Keratinocyte (primary cell): Measurements from ENCODE around the gene CXCL16. TPM values are rescaled to one million over a fixed set of nuclear protein-coding genes. Genes with fewer than 3 reads are reported as not detected.

Experiments used
- DNase-seq: peaks from one replicate; pipeline ENCODE4 v3.0.0-alpha.2; 2011; ENCODE audit warnings: low read depth, missing footprints, low spot score
- FAIRE-seq: peaks from 2 replicates; lab custom pipeline; 2011; peaks lifted over from hg19 to GRCh38; lab: Jason Lieb, UNC
- H2AFZ ChIP-seq: 2 replicates; pipeline ENCODE4 v1.6.0; 2012; ENCODE audit warnings: low read length, control low read depth, inconsistent platforms; ENCODE audit not compliant: control insufficient read depth
- H3K27ac ChIP-seq: 2 replicates; pipeline ENCODE4 v1.5.1; 2011; ENCODE audit warnings: low read length; ENCODE audit not compliant: control insufficient read depth, insufficient read depth
- H3K27me3 ChIP-seq: 3 replicates; pipeline ENCODE4 v1.6.0; 2011; ENCODE audit warnings: low read length; ENCODE audit not compliant: control insufficient read depth, insufficient read depth; ENCODE audit errors: extremely low read depth
- H3K36me3 ChIP-seq, 2 experiments: 2 replicates in 1 of 2; 3 replicates in 1 of 2; pipeline ENCODE4 v1.5.1; 2011; ENCODE audit warnings: low read length in 2 of 2, mild to moderate bottlenecking in 1 of 2; ENCODE audit not compliant: control insufficient read depth in 2 of 2, insufficient read depth in 2 of 2; ENCODE audit errors: extremely low read depth in 1 of 2
- H3K4me1 ChIP-seq: 3 replicates; pipeline ENCODE4 v1.5.1; 2011; ENCODE audit warnings: low read length; ENCODE audit not compliant: control insufficient read depth, insufficient read depth; ENCODE audit errors: extremely low read depth
- H3K4me2 ChIP-seq: 3 replicates; pipeline ENCODE4 v1.6.0; 2011; ENCODE audit warnings: low read depth, low read length; ENCODE audit not compliant: control insufficient read depth, insufficient read depth; ENCODE audit errors: extremely low read depth
- H3K4me3 ChIP-seq, 3 experiments: fragments of 200-600 bp in 1 of 3; sonication (generic) in 1 of 3; 2 replicates in 2 of 3; 3 replicates in 1 of 3; pipeline ENCODE4 v1.5.1; 2011 to 2016; ENCODE audit warnings: low read length in 3 of 3, mild to moderate bottlenecking in 3 of 3, control low read depth in 2 of 3, inconsistent platforms in 1 of 3, low read depth in 1 of 3, mixed read lengths in 1 of 3, mixed run types in 1 of 3, moderate library complexity in 1 of 3; ENCODE audit not compliant: control insufficient read depth in 2 of 3, insufficient read depth in 2 of 3; ENCODE audit errors: extremely low read depth in 1 of 3
- H3K79me2 ChIP-seq: 2 replicates; pipeline ENCODE4 v1.6.0; 2012; ENCODE audit warnings: low read length; ENCODE audit not compliant: control insufficient read depth, insufficient read depth
- H3K9ac ChIP-seq: 3 replicates; pipeline ENCODE4 v1.6.0; 2011; ENCODE audit warnings: low read length; ENCODE audit not compliant: control insufficient read depth, insufficient read depth; ENCODE audit errors: extremely low read depth
- H3K9me1 ChIP-seq: 3 replicates; pipeline ENCODE4 v1.6.0; 2011; ENCODE audit warnings: low read length; ENCODE audit not compliant: control insufficient read depth, insufficient read depth; ENCODE audit errors: extremely low read depth
- H3K9me3 ChIP-seq: 2 replicates; pipeline ENCODE4 v1.5.1; 2012; ENCODE audit warnings: low read depth, low read length; ENCODE audit not compliant: control insufficient read depth
- H4K20me1 ChIP-seq: 3 replicates; pipeline ENCODE4 v1.6.0; 2011; ENCODE audit warnings: low read length; ENCODE audit not compliant: control insufficient read depth, insufficient read depth; ENCODE audit errors: extremely low read depth
- EZH2 ChIP-seq: IDR thresholded peaks from one replicate; pipeline ENCODE4 v1.6.1; 2012; ENCODE audit warnings: inconsistent platforms, mild to moderate bottlenecking, low read length, moderate library complexity
- dilution Hi-C: fragments of 300-500 bp; cut with MboI; formaldehyde crosslinking; loops from one replicate; pipeline ENCODE4 v1.7.0; 2020; ENCODE audit warnings: low sequenced_read_pairs; ENCODE audit not compliant: extremely low pct_ligation_motif_present
- polyA plus RNA-seq, 5 experiments: library from polyadenylated mRNA; depleted of rRNA in 3 of 5; stranded (reverse) in 3 of 5; stranded (forward) in 1 of 5; unstranded in 1 of 5; fragments of >200 nt; gene quantifications; 1 replicate in 1 of 5; 2 replicates in 3 of 5; 3 replicates in 1 of 5; pipeline versions ENCODE4 v1.2.1 to v1.2.3, GENCODE V29; 2011 to 2012; ENCODE audit warnings: missing spikeins in 2 of 5, low read depth in 1 of 5, low replicate concordance in 1 of 5
- TF ChIP-seq, protein P1 (sequence below), 3 experiments: IDR thresholded peaks in 1 of 3; conservative IDR thresholded peaks in 1 of 3; optimal IDR thresholded peaks in 1 of 3; 2 replicates in 2 of 3; 3 replicates in 1 of 3; pipeline versions ENCODE3 to v1.5.1; 2011; ENCODE audit warnings: low read length in 3 of 3, mild to moderate bottlenecking in 3 of 3, moderate library complexity in 2 of 3, control low read depth in 1 of 3, inconsistent platforms in 1 of 3; ENCODE audit not compliant: insufficient read depth in 2 of 3; ENCODE audit errors: extremely low read depth in 1 of 3

CXCL16 gene
- polyA plus RNA-seq, 1 donor (not counting 4 experiments of a cell fraction or from before 2014, with no cell fraction given), result 12.8 TPM

DNA sequence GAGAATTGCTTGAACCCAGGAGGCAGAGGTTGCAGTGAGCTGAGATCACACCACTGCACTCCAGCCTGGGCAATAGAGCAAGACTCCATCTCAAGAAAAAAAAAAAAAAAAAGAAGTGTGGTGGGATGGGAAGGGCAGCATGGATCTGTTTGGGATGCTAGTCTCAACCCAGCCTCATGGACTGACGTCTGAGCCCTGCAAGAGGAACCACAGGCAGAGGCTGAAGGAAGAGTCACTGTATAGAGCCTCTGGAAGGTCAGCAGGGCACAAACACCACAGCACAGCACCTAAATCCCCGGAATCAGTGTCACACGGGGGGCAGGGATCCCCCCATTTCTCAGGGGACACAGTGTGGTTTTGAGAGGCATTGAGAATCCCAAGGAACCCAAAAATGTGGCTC, 10.9 kb upstream of the CXCL16 start:
- H3K27me3 ChIP-seq, result peaks cover 2% of the 10 kb centered on the region
- H3K4me3 ChIP-seq, result no peak overlapping the region
- dilution Hi-C loops, result no loop called here
- TF ChIP-seq, protein P1, sequence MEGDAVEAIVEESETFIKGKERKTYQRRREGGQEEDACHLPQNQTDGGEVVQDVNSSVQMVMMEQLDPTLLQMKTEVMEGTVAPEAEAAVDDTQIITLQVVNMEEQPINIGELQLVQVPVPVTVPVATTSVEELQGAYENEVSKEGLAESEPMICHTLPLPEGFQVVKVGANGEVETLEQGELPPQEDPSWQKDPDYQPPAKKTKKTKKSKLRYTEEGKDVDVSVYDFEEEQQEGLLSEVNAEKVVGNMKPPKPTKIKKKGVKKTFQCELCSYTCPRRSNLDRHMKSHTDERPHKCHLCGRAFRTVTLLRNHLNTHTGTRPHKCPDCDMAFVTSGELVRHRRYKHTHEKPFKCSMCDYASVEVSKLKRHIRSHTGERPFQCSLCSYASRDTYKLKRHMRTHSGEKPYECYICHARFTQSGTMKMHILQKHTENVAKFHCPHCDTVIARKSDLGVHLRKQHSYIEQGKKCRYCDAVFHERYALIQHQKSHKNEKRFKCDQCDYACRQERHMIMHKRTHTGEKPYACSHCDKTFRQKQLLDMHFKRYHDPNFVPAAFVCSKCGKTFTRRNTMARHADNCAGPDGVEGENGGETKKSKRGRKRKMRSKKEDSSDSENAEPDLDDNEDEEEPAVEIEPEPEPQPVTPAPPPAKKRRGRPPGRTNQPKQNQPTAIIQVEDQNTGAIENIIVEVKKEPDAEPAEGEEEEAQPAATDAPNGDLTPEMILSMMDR (optimal IDR thresholded peaks at IDR 0.05 in 1 of 3, IDR thresholded peaks at IDR 0.05 in 1 of 3, conservative IDR thresholded peaks at IDR 0.05 in 1 of 3; ENCODE audit: extremely low read depth in 1 of 3, insufficient read depth in 2 of 3, low read length in 3 of 3), result no peak
- no peak for TF ChIP-seq EZH2
- no peaks in the 10 kb centered on the region for H3K36me3 ChIP-seq
- no peaks in the 10 kb centered on the region for H3K9me3 ChIP-seq
- H3K9ac ChIP-seq, result no peak overlapping the region
- no peak for DNase-seq
- no peak for FAIRE-seq
- no peaks in the 10 kb centered on the region for H3K79me2 ChIP-seq
- no peaks in the 10 kb centered on the region for H3K9me1 ChIP-seq
- no peaks in the 10 kb centered on the region for H4K20me1 ChIP-seq
- H2AFZ ChIP-seq, result no peak overlapping the region
- H3K4me2 ChIP-seq, result no peak overlapping the region
- H3K27ac ChIP-seq, result no peak overlapping the region
- H3K4me1 ChIP-seq, result no peaks in the 10 kb centered on the region

DNA sequence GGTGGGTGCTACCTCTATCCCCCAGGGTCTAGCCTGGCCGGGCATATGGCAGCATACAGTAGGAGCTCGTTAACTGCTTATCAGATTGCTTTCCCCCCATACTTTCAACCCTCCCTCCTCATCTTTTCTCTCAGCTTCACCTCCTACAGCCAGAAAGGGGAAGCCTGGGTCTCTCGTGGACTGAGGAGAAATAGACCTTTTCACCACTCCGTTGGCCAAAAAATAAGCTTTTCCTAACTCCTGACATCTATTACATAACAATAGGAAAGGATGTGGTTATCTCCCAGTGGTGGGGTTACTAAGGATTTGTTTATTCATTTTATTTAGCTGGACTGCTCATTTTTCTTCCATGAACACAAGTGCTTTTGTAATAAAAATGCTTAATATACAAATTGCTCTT, 9.0 kb upstream of the CXCL16 start:
- TF ChIP-seq, protein P1 (optimal IDR thresholded peaks at IDR 0.05 in 1 of 3, IDR thresholded peaks at IDR 0.05 in 1 of 3, conservative IDR thresholded peaks at IDR 0.05 in 1 of 3; ENCODE audit: extremely low read depth in 1 of 3, insufficient read depth in 2 of 3, low read length in 3 of 3), result no peak
- TF ChIP-seq EZH2, result no peak
- H4K20me1 ChIP-seq, result no peaks in the 10 kb centered on the region
- H2AFZ ChIP-seq, result no peak overlapping the region
- H3K27ac ChIP-seq, result no peak overlapping the region
- no peaks in the 10 kb centered on the region for H3K9me1 ChIP-seq
- no peaks in the 10 kb centered on the region for H3K9me3 ChIP-seq
- H3K9ac ChIP-seq, result no peak overlapping the region
- FAIRE-seq, result no peak
- no peak for DNase-seq
- H3K27me3 ChIP-seq, result peaks cover 6% of the 10 kb centered on the region
- no peak overlapping the region for H3K4me2 ChIP-seq
- H3K36me3 ChIP-seq, result no peaks in the 10 kb centered on the region
- dilution Hi-C loops, result no loop called here
- H3K4me3 ChIP-seq, result no peak overlapping the region
- H3K79me2 ChIP-seq, result no peaks in the 10 kb centered on the region
- no peaks in the 10 kb centered on the region for H3K4me1 ChIP-seq
